Right atrium auricular region (tissue), 2 donors: Measurements from ENCODE around the gene TTYH1. TPM values are rescaled to one million over a fixed set of nuclear protein-coding genes. Genes with fewer than 3 reads are reported as not detected.
"Not testable (repeated sequence)": the region's sequence is repeated elsewhere in the genome, so short reads cannot be mapped to it uniquely, and the experiment has no call there.

ENCODE experiments used
- DNase-seq: peaks from one replicate; pipeline ENCODE4 v3.0.0-alpha.2; 2019; ENCODE audit warnings: low spot score
- H3K27ac ChIP-seq, 2 donors: fragments of 200-600 bp; sonication (generic); 1 replicate in 1 of 2; 2 replicates in 1 of 2; pipeline ENCODE4 v1.5.1; 2016 to 2019
- H3K27me3 ChIP-seq, 2 donors: fragments of 200-600 bp; sonication (generic); one replicate each; pipeline versions ENCODE4 v1.5.1 to v1.6.0; 2017 to 2019
- H3K36me3 ChIP-seq: fragments of 200-600 bp; sonication (generic); one replicate; pipeline ENCODE4 v1.5.1; 2016
- H3K4me1 ChIP-seq, 2 donors: fragments of 200-600 bp; sonication (generic); one replicate each; pipeline versions ENCODE4 v1.5.1 to v1.6.0; 2017 to 2019
- H3K4me3 ChIP-seq, 2 donors: fragments of 200-600 bp; sonication (generic); 1 replicate in 1 of 2; 2 replicates in 1 of 2; pipeline ENCODE4 v1.5.1; 2017 to 2019; ENCODE audit warnings: mild to moderate bottlenecking in 1 of 2, moderate library complexity in 1 of 2
- H3K9me3 ChIP-seq, 2 donors: fragments of 200-600 bp; sonication (generic); one replicate each; pipeline ENCODE4 v1.5.1; 2019
- CTCF ChIP-seq, 2 donors: fragments of 200-600 bp; sonication (generic); IDR thresholded peaks; one replicate each; pipeline ENCODE4 v1.5.1; 2019; ENCODE audit warnings: antibody characterized with exemption in 2 of 2
- total RNA-seq, 2 donors: library from RNA; depleted of rRNA; stranded (reverse); fragments of >200 nt; gene quantifications; one replicate each; pipeline ENCODE4 v1.1.0, GENCODE V29; 2016

TTYH1 gene
- total RNA-seq, 2 donors from 2014 or later: 1.7 to 2.7 TPM

GRCh38 chr19:54462655-54463530 is 47.6 kb downstream of the TTYH1 start:
- no peak for DNase-seq
- peak in 1 of 2 donors; percentile 44 for TF ChIP-seq CTCF (IDR thresholded peaks at IDR 0.05)
- H3K27ac ChIP-seq: peak overlapping the region; percentile 96 to 97
- H3K4me3 ChIP-seq: peak overlapping the region; percentile 53 to 72
- H3K36me3 ChIP-seq: peaks cover 41% of the 10 kb centered on the region
- no peaks in the 10 kb centered on the region for H3K27me3 ChIP-seq
- no peaks in the 10 kb centered on the region for H3K9me3 ChIP-seq
- H3K4me1 ChIP-seq: peaks cover 0 to 36% of the 10 kb centered on the region in 2 donors

- Histone ChIP-seq H3K9me3 (no peaks in the 10 kb centered on the region), H3K4me3 (peak within 1 kb of the TSS; percentile 53 to 72), H3K36me3 (peaks cover 34% of the 10 kb centered on the region), H3K27ac (peak within 1 kb of the TSS; percentile 96 to 97), H3K4me1 (peaks cover 0 to 36% of the 10 kb centered on the region in 2 donors), H3K27me3 (no peaks in the 10 kb centered on the region)
- DNase-seq: peak; percentile 100
- TF ChIP-seq CTCF (IDR thresholded peaks at IDR 0.05): no peak
Observed at GRCh38 chr19:54463531-54464043, 48.3 kb downstream of the TTYH1 start, which contains the start of gene LENG9. Gene LENG9 (minus strand): TSS chr19:54463778. CDS start chr19:54463526, 252 bp downstream.

GRCh38 chr19:54464044-54464629 is 48.9 kb downstream of the TTYH1 start:
- Histone ChIP-seq H3K4me1 (peaks cover 0 to 36% of the 10 kb centered on the region in 2 donors), H3K9me3 (no peaks in the 10 kb centered on the region), H3K27ac (peak overlapping the region; percentile 96 to 97), H3K36me3 (peaks cover 29% of the 10 kb centered on the region), H3K4me3 (peak overlapping the region; percentile 53 to 72), H3K27me3 (no peaks in the 10 kb centered on the region)
- DNase-seq: peak; percentile 89
- TF ChIP-seq CTCF (IDR thresholded peaks at IDR 0.05): no peak

- Histone ChIP-seq H3K27ac (peak overlapping the region; percentile 96 to 97), H3K4me3 (peak overlapping the region; percentile 53 to 72), H3K9me3 (no peaks in the 10 kb centered on the region), H3K36me3 (peaks cover 22% of the 10 kb centered on the region), H3K27me3 (no peaks in the 10 kb centered on the region), H3K4me1 (peaks cover 0 to 40% of the 10 kb centered on the region in 2 donors)
- TF ChIP-seq CTCF (IDR thresholded peaks at IDR 0.05): peak in 1 of 2 donors; percentile 34
- peak; percentile 94 for DNase-seq
Observed at GRCh38 chr19:54464630-54465425, 49.6 kb downstream of the TTYH1 start.

- no peaks in the 10 kb centered on the region for H3K27me3 ChIP-seq
- no peak overlapping the region for H3K27ac ChIP-seq
- no peaks in the 10 kb centered on the region for H3K9me3 ChIP-seq
- DNase-seq: no peak
- peak overlapping the region in 1 of 2 donors; percentile 72 for H3K4me3 ChIP-seq
- no peak for TF ChIP-seq CTCF (IDR thresholded peaks at IDR 0.05)
- peaks cover 0 to 45% of the 10 kb centered on the region in 2 donors for H3K4me1 ChIP-seq
- peaks cover 14% of the 10 kb centered on the region for H3K36me3 ChIP-seq
Observed at GRCh38 chr19:54465426-54466109, 50.3 kb downstream of the TTYH1 start.

- not testable (repeated sequence) for H3K27ac ChIP-seq, H3K36me3 ChIP-seq, H3K9me3 ChIP-seq, H3K27me3 ChIP-seq, H3K4me3 ChIP-seq, DNase-seq
- H3K4me1 ChIP-seq: peaks cover 0 to 45% of the 10 kb centered on the region in 2 donors
Observed at GRCh38 chr19:54466110-54466480, 50.8 kb downstream of the TTYH1 start.
